ENCODE data around the gene ATP11C. TPM values are rescaled to one million over a fixed set of nuclear protein-coding genes. Genes with fewer than 3 reads are reported as not detected.

Gene ATP11C
- total and polyA plus RNA-seq, 2 experiments from 2014 or later = 44.0 to 90.7 TPM

- no peak overlapping the region for H3K4me3 Mint-ChIP-seq
- no peaks in the 10 kb centered on the region for H3K9me3 Mint-ChIP-seq
- H3K4me3 ChIP-seq = no peak overlapping the region
- no peak overlapping the region for H2AFZ ChIP-seq
- no peaks in the 10 kb centered on the region for H3K79me2 ChIP-seq (replicated peaks; ENCODE audit: insufficient read depth)
- H3K36me3 Mint-ChIP-seq (ENCODE audit: low read depth) = no peaks in the 10 kb centered on the region
- no peaks in the 10 kb centered on the region for H3K9me2 ChIP-seq (ENCODE audit: insufficient read depth)
- no peaks in the 10 kb centered on the region for H3K4me1 ChIP-seq (ENCODE audit: insufficient read depth)
- peak; percentile 73 for ATAC-seq
- peak; percentile 49 for DNase-seq (ENCODE audit: low spot score)
- no peak for TF ChIP-seq JUNB (IDR thresholded peaks at IDR 0.05; ENCODE audit: unreplicated experiment)
- TF ChIP-seq EZH2phosphoT487 (IDR thresholded peaks at IDR 0.05; ENCODE audit: unreplicated experiment) = no peak
- TF ChIP-seq EZH2 (IDR thresholded peaks at IDR 0.05; ENCODE audit: low read depth, unreplicated experiment) = no peak
- no peak for TF ChIP-seq CREB1 (CRISPR knock-in tag; IDR thresholded peaks at IDR 0.05; ENCODE audit: low read depth)
- TF ChIP-seq POLR2AphosphoS5 (IDR thresholded peaks at IDR 0.05; ENCODE audit: low read depth) = no peak
- TF ChIP-seq REST (IDR thresholded peaks at IDR 0.05; ENCODE audit: unreplicated experiment) = no peak
- no peak for TF ChIP-seq ZNF114 (CRISPR knock-in tag; IDR thresholded peaks at IDR 0.05)
- peak; percentile 21 to 55; a peak in 3 of 4 replicates for TF ChIP-seq CTCF (conservative IDR thresholded peaks at IDR 0.05; ENCODE audit: low read depth in 2 of 2)
- H3K27ac Mint-ChIP-seq = no peak overlapping the region
- peaks cover 3% of the 10 kb centered on the region; the same call in 1 of the 3 replicates for H3K4me1 Mint-ChIP-seq
- no peak overlapping the region for H3K27ac ChIP-seq (ENCODE audit: low read depth)
- H3K36me3 ChIP-seq (ENCODE audit: insufficient read depth) = no peaks in the 10 kb centered on the region
- H3K27me3 Mint-ChIP-seq (ENCODE audit: insufficient read depth, low read depth, poor library complexity) = no peaks in the 10 kb centered on the region
- no peaks in the 10 kb centered on the region for H3F3A ChIP-seq (replicated peaks; ENCODE audit: low read depth)
- H4K20me1 ChIP-seq (replicated peaks; ENCODE audit: insufficient read depth) = no peaks in the 10 kb centered on the region
- H3K27me3 ChIP-seq (ENCODE audit: insufficient read depth) = no peaks in the 10 kb centered on the region
- H3K4me2 ChIP-seq = no peak overlapping the region
Measured at GRCh38 chrX:139949703-139950102, 16.9 kb upstream of the ATP11C start.

- H3K4me3 ChIP-seq = no peak overlapping the region
- no peaks in the 10 kb centered on the region for H3K36me3 Mint-ChIP-seq (ENCODE audit: low read depth)
- no peaks in the 10 kb centered on the region for H3K4me1 ChIP-seq (ENCODE audit: insufficient read depth)
- no peak overlapping the region for H3K4me3 Mint-ChIP-seq
- DNase-seq (ENCODE audit: low spot score) = no peak
- no peak for ATAC-seq
- H3K27ac Mint-ChIP-seq = no peak overlapping the region
- no peak overlapping the region for H2AFZ ChIP-seq
- no peak overlapping the region for H3K27ac ChIP-seq (ENCODE audit: low read depth)
- H3K4me2 ChIP-seq = no peak overlapping the region
- no peaks in the 10 kb centered on the region for H3K27me3 Mint-ChIP-seq (ENCODE audit: insufficient read depth, low read depth, poor library complexity)
- no peaks in the 10 kb centered on the region for H3K36me3 ChIP-seq (ENCODE audit: insufficient read depth)
- no peaks in the 10 kb centered on the region for H3K9me3 Mint-ChIP-seq
- H3K4me1 Mint-ChIP-seq = peaks cover 3% of the 10 kb centered on the region; the same call in 1 of the 3 replicates
- H3K79me2 ChIP-seq (replicated peaks; ENCODE audit: insufficient read depth) = no peaks in the 10 kb centered on the region
- no peaks in the 10 kb centered on the region for H3F3A ChIP-seq (replicated peaks; ENCODE audit: low read depth)
- no peaks in the 10 kb centered on the region for H4K20me1 ChIP-seq (replicated peaks; ENCODE audit: insufficient read depth)
- H3K9me2 ChIP-seq (ENCODE audit: insufficient read depth) = no peaks in the 10 kb centered on the region
- H3K27me3 ChIP-seq (ENCODE audit: insufficient read depth) = no peaks in the 10 kb centered on the region
- TF ChIP-seq EZH2phosphoT487 (IDR thresholded peaks at IDR 0.05; ENCODE audit: unreplicated experiment) (no peak), NANOG (IDR thresholded peaks at IDR 0.05; ENCODE audit: borderline replicate concordance) (no peak), STAT1 (IDR thresholded peaks at IDR 0.05; ENCODE audit: unreplicated experiment) (no peak), POLR2AphosphoS5 (IDR thresholded peaks at IDR 0.05; ENCODE audit: low read depth) (no peak), ETS1 (IDR thresholded peaks at IDR 0.05) (no peak), REST (IDR thresholded peaks at IDR 0.05; ENCODE audit: unreplicated experiment) (no peak), JUNB (IDR thresholded peaks at IDR 0.05; ENCODE audit: unreplicated experiment) (no peak), CREB1 (CRISPR knock-in tag; IDR thresholded peaks at IDR 0.05; ENCODE audit: low read depth) (no peak)
Measured at GRCh38 chrX:139945075-139945474, 12.2 kb upstream of the ATP11C start.

Measured in GM23338 (cell line).